ENCODE measurements around the gene PROK1.

PROK1 gene

DNA sequence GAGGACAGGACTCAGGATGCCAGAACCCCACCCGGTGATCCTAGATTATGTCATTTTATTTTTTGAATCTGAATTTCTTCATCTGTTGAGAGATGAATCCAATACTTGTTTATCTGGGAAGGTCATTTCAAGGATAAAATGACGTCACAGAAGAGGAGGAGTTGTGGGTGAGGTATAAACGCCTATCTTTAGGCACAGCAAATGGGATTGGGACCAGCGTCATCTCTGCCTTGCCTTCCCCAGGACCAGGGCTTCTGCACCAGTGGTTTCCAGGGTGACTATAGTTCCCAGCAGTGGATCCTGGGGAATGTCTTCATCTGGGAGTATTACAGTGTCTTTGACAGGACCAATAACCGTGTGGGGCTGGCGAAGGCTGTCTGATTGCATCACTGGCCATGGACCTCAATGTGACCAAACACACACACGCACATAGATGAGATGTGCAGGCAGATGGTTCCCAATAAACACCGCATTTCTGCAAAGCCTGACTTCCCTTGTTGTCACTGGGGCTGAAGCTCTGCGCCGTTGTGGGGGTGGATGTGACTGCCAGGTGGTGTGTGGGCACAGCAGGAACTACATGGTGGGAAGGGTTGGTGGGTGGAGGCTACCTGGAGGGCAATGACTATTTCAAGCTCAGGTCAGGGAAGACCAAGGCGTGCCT is 40.0 kb downstream of the PROK1 start:
- DNase-seq = no peak

DNA sequence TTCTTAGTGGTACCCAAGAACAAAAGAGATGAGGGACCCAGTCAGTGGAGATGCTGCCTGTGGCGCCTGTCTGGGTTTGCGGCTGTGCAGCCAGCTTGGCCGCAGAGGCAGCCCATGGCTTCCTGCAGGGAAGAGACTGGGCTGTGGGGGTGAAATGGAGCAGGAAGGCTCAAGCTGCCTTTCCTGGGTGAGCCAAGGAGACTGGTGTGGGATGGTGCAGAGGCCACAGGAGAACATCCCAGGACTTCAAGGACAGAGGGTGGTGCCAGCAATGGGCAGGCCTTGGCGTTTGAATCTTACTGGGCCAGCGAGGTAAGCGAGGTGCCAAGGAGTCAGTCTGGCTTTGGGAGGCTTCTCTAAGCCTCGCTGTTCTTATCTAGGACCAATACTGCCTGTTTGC is 41.6 kb downstream of the PROK1 start:
- DNase-seq = no peak

DNA sequence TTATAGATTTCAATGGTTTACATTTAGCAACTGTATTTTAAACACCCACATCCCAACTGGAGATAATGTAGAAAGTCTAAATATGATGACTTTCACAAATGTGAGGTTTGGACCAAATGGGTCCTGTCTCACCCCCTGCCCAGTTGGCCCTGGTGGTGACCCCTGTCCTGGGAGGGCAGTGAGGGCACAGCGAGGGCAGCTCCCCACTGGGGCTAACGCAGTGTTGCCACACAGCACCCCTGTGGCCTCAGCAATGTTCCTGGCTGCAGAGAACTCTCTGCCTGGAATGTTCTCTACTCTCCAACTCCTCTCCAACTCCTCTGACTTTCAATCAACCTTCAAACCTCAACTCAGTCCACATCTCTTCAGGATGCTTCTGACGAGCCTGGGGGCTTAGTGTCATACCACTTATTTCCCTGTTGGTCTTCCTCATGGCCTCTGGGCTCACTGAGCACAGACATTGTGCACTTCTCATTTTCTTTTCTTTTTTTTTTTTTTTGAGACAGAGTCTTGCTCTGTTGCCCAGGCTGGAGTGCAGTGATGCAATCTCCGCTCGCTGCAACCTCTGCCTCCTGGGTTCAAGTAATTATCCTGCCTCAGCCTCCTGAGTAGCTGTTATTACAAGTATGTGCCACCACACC is 42.2 kb downstream of the PROK1 start:
- no peak for DNase-seq

DNA sequence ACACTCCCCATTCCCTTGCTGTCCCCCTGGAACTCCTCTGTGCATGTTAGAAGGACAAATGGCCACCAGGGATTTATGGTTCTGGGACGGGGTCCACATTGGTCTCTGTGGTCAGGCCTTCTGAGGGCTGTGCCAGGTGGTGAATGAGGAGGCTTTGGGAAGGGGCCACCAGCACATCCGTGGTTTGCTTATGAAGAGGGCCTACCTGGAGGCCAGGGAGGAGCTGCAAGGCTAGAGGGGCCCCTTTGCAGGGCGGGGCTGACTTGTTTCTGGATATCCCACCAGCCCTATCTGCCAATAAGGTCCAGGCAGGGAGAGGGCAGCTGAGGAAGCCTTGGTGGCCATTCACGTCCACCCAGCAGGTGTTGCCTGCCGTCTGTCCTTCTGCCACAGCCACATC is 43.1 kb downstream of the PROK1 start:
- DNase-seq = no peak

DNA sequence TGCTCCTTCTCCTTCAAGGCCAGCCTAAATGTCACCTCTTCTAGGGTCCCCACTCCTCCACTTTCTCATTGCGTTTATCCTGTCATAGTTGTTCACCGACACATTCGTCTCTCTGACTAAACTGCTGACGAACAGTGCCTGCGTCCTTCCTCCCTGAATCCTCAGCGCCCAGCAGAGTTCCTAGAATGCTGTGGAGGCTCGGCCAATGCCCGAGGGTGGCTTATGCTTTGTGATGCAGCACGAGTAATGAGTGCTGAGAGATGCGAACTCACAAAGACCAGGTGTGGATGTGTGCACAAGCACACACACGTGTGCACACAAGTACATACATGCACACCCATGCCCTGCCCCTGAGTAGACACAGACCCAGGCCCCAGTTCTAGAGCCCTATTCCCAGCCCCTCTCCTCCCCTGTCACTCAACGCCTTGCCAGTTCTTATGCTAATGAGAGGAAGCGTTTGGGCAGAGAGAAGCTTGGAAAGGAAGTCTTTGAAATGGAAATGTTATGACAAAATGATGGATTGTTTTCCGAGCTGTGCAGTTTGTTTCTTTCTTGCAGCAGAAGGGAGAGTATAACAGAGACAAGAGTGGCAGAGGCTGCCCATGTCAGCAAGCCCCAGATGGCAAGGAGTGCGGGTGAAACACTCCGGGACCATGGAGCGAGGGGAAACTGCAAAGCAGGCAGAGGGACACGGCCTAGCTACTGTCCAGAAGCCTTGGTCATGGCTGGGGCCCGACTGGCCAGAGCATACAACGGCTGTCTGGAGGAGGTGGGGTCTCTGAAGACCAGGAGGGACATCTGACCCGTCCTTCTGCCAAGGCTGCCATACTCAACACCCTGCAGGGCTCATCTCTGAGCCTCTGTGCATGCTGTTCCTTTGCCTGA is 43.8 kb downstream of the PROK1 start:
- no peak for DNase-seq

DNA sequence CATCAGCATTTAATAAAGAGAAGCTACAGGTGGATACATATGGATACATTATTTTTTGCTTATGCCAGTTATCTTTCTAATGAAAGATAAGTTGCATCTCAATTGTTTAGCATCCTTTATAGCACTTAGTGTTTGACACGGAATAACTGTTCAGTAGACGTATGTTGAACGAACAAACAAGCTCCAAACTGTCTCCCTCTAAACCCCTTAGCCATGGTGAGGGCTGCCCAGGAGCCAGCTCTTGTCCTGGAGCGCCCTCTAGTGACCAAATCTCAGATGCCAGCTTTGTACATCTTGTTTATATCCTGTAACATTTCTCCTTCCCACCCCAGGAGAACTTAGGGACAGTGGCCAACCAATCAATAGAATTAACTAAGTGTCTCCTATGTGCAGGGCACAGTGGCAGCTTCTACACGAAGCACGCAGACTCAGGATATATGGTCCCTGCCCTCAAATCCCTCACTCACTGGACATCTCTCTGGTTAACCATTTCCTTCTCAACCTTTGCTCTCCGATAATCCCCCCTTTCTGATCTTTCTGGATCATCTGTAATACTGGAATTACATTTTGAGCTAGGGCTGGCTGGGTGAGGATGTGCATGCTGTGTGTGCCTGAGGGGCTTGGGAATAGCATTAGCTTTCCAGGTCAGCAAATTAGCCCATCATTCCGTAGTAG is 45.1 kb downstream of the PROK1 start:
- DNase-seq = peak; percentile 57

DNA sequence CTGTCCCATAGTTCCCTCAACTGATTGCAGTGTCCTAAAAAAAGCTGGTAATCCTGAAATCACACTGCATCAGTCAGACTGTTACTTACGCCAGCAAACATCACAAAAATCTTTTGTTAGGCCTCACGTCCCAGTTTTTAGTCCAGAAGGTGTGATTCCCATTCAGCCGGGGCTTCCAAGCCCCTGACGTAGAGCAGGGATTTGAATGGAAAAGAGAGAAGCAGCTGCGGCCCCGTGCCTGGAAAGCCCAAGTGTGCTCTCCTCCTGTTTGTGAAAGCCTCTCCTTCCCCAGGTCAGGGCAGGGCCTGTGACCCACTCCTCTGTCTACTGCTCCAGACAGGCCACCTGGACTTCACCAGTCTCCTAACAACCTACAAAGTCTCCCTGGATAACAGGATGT is 47.3 kb downstream of the PROK1 start:
- DNase-seq = no peak

DNA sequence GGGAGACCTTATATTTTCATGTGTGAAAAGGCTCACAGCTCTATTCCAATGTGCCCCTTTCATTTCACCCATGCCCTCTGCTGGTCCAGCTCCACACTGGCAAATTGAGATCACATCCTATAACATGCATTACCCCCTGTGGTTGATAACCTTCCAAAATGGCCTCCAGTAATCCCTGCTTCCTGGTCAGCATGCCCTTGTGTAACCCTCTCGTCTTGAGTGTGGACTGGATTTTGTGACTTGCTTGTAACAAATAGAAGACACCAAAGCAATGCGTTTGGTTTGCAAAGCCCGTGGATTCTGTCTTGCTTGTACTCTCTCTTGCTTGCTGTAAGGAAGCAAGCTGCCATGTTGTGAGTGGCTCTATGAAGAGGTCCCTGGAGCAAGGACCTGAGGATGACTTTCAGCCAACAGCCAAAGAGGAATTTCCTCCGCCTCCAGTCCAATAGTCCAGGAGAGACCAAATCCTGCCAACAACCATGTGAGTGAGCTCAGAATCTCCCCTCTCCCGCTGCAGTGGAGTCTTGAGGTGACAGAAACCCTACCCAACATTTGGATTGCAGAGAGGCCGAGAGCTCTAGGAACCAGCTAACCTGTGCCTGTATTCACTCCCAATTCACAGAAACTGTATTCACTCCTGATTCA is 50.7 kb downstream of the PROK1 start:
- DNase-seq = no peak

DNA sequence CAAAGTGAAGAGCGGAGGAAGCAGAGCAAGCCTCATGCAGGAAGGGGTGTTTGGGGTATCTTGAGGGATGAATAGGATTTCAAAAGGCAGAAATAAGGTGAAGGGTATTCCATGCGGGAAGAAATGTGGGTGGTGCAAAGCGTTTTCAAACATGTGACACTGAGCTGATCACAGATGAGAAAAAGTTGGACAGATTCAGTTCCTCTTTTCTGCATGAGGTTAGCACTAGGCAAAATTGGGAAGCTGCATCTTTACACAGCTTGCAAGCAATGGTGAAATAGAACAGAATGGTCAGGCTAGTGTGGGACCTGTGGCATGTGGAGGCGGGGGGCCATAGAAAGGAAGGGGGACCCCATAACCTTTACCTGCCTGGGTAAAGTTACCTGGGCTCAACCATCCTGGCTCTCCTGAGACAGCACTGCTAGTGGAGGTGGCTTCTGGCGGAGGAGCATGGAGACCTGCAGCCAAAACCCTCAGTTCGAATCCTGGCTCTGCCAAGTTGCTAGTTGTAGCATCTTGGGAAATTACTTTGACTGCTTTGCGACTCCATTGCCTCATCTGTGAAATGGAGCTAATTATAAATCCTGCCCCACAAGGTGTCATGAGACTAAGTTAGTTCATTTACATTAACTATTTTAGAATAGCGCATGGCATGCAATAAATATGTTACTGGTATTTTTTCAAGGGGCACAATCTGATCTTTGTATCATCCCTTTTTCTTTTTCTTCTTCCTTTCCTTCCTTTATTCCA is 51.6 kb downstream of the PROK1 start:
- no peak for DNase-seq

DNA sequence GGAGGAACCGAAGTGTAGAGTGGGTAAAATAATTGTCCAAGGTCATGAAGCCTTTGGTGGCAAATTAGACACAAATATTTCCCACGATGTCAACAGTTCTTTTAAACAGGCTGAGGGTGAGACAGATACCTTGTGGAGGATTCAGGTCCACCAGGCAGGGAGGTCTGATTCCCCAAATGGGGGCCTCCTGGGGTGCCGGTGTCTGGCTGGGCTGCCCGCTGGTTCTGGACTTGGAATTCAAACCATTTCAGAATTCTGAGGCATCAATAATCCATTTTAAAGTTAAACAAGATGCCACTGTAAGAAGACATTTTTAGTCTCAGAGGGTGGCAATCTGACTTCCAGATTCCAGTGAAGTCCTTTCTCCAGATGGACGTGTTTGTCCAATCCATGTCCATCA is 52.5 kb downstream of the PROK1 start:
- no peak for DNase-seq

DNA sequence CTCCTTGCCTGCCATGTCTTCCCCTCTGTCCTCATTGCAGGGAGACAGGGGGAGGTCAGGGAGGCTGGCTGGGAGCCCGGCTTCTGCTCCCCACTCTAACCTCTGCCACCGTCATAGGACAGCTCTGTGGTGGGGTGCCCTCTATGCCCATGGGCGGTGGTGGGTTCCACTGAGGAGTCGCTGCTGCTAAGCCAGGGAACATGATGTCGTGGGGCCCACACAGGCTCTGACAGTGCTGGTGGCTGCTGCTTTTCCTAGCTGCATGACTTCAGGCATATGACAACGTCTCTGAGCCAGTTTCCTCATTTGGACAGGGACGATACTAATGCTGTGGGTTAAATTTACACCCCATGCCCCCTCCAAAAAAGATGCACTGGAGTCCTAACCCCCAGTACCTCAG is 53.3 kb downstream of the PROK1 start:
- no peak for DNase-seq

DNA sequence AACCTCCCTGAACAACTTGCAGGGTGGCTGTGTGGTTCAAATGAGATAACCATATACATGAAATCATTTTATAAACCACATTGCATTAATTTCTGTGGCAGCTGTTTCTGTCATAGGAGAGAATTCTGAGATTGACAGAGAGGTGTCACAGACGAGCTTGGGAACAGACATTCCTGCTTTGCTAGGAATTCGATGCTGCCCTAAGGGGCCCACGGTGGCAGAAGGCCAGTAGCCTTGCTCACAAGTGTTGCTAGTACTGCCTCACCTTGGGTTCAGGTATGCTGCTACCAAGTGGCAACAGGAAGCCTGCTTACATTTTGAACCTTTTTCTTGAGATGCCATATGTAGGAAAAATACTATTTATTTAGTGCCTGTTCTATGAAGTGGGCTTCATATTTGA is 54.6 kb downstream of the PROK1 start:
- no peak for DNase-seq

DNA sequence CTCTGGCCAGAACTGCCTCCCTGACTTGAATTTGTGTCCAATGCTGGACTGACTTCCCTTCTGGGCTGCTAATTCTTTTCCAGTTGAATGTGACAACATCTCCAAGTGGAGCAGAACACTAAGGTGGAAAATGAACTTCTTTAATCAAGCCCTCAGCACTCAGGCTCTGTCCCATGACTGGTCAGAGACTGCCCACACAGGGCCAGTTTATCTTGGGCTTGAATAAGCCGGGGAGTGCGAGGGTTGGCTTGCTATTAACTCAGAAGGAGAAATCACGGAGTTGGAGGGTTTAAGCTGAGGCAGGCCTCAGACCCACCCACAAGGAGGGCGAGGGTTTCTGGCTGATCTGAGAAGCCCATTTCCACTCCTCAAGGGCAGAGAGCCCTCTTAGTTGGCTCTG is 55.6 kb downstream of the PROK1 start:
- DNase-seq = no peak

Data from effector CD8-positive, alpha-beta T cell (primary cell).